HG03571 (cell line): ENCODE results near the gene BRICD5.

Source experiments
- ATAC-seq: cut with Tn5 transposase; IDR thresholded peaks from one replicate; pipeline ENCODE4 v1.9.1; 2021; ENCODE audit not compliant: unreplicated experiment

BRICD5 gene

GRCh38 chr16:2166263-2167067, 44.2 kb downstream of the BRICD5 start:
- no peak for ATAC-seq

- no peak for ATAC-seq
Observed at GRCh38 chr16:2165861-2166260, 44.8 kb downstream of the BRICD5 start.

- no peak for ATAC-seq
Observed at GRCh38 chr16:2163211-2163881, 47.3 kb downstream of the BRICD5 start.

GRCh38 chr16:2162676-2163118, 48.0 kb downstream of the BRICD5 start:
- ATAC-seq: no peak

- no peak for ATAC-seq
Observed at GRCh38 chr16:2161911-2162310, 48.8 kb downstream of the BRICD5 start.

GRCh38 chr16:2160915-2161551, 49.6 kb downstream of the BRICD5 start:
- ATAC-seq: no peak
